ENCODE results near the gene GRIA1. TPM values are rescaled to one million over a fixed set of nuclear protein-coding genes. Genes with fewer than 3 reads are reported as not detected.

GRIA1 gene
- total RNA-seq, 1 donor from 2014 or later, result not detected

DNA sequence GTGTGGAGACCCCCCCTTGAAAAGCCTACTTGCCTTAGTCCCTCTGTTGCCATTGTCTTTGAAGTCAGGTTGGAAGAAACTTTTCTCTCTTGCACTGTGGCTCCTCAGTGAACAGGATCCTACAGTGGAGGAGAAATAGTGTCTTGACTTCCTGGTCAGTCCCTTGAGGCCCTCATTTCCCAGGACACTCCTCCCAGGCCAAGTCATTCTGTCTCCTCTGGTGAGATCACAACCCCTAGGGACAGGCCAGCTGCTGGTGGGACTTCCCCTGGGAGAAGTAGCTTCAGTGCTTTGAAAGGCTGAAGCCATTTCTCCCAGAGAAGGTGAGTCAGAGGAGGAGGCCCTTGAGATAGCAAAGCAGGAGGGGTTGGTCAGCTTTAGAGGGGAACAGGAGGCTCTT lies 10.1 kb upstream of the GRIA1 start:
- intact Hi-C loops (cut with micrococcal nuclease), result no loop called here
- DNase-seq, result no peak
- H3K4me1 Mint-ChIP-seq, result no peaks in the 10 kb centered on the region

DNA sequence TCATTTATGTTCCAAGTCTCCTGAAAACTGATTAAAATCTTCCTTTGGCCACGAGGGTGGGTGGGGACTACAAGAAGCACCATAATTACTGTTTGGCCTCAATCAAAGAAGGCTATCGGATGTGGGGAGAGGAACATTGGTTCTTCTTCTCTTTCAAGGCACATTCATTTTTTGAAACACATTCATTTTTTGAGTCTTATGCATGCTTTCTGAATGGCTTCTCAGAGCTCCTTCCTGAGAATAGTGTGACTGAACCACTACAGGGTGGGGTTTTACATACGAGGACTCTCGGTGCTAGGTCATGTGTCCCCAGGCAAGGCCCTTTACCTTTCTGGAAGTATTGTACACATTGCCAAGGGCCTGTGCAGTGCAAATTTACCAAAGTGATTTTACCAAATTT lies 7.0 kb upstream of the GRIA1 start:
- Mint-ChIP-seq H3K27me3 (peaks cover 3% of the 10 kb centered on the region), H3K4me1 (no peaks in the 10 kb centered on the region), H3K9me3 (no peaks in the 10 kb centered on the region), H3K4me3 (no peak overlapping the region), H3K36me3 (ENCODE audit: low read depth) (no peaks in the 10 kb centered on the region), H3K27ac (no peak overlapping the region)
- DNase-seq, result no peak
- intact Hi-C loops (cut with micrococcal nuclease), result no loop called here

More for the DNA sequence above, 10.1 kb upstream of the GRIA1 start:
- H3K4me3 Mint-ChIP-seq, result no peak overlapping the region
- no peaks in the 10 kb centered on the region for H3K36me3 Mint-ChIP-seq (ENCODE audit: low read depth)
- no peak overlapping the region for H3K27ac Mint-ChIP-seq
- no peaks in the 10 kb centered on the region for H3K9me3 Mint-ChIP-seq
- no peaks in the 10 kb centered on the region for H3K27me3 Mint-ChIP-seq

DNA sequence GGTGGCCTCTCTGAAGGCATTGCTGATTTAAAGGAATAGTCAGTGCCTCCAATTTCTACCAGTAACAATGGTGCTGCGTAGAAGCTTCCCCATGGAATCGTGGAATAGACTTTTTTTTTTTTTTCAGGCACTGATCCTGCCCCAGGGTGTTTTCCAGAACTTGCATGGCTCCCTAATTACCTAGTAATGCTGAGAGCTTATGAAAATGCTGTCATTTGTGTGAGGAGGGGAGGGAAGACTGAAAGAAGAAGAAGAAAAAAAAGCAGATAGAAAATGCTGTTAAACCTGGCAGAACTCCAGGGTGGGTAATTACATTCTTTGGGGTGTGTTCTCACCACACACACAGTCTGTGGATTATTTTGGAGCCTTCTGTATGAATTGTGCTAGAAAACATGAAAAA lies 4.8 kb upstream of the GRIA1 start:
- Mint-ChIP-seq H3K4me1 (no peaks in the 10 kb centered on the region), H3K9me3 (no peaks in the 10 kb centered on the region)
- intact Hi-C loops (cut with micrococcal nuclease), result no loop called here

DNA sequence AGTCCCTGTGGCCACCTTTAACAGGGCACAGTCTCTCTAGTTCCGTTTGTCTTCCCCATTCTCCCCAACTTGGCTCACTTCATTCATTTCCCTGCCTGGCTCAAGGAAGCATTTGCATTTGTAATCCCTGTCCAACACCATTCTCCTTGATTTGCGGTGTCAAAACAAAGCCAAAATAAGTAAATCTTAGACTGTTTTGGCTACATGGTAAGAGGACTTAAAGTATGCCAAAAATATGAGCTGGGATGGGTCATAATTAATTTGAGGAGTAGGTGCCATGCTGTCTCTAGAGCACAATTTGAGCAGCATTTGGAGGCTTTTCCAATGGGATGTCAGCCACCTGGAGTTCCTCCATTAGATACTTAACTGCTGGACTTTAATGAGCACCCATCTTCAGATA lies 3.7 kb upstream of the GRIA1 start:
- H3K27me3 Mint-ChIP-seq, result peaks cover 23% of the 10 kb centered on the region
- intact Hi-C loops (cut with micrococcal nuclease), result no loop called here
- DNase-seq, result no peak
- no peak overlapping the region for H3K4me3 Mint-ChIP-seq
- H3K36me3 Mint-ChIP-seq (ENCODE audit: low read depth), result no peaks in the 10 kb centered on the region
- H3K9me3 Mint-ChIP-seq, result no peaks in the 10 kb centered on the region
- no peaks in the 10 kb centered on the region for H3K4me1 Mint-ChIP-seq
- H3K27ac Mint-ChIP-seq, result no peak overlapping the region

More for the DNA sequence above, 4.8 kb upstream of the GRIA1 start:
- no peak overlapping the region for H3K27ac Mint-ChIP-seq
- no peak overlapping the region for H3K4me3 Mint-ChIP-seq
- no peaks in the 10 kb centered on the region for H3K36me3 Mint-ChIP-seq (ENCODE audit: low read depth)
- H3K27me3 Mint-ChIP-seq, result peaks cover 12% of the 10 kb centered on the region
- no peak for DNase-seq

DNA sequence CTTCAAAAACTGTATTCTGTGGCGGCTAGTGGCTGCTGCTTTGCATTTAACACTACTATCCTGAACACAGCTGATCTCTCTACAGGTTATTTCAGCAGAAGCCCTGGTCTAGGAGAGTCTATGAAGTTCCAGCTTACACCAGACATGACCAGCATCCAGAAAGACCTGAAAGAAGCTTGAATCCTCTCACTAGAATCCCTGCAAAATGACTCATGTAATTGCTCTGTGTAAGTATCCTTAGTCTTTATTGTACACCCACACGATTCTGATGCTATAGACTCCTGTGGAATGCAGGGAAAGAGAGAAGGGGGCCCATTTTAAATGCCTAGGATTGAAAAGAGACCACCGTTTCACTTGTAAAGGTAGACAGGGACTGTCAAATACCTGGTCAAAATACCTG lies 859 bp upstream of the GRIA1 start:
- H3K27ac Mint-ChIP-seq, result no peak overlapping the region
- peaks cover 28% of the 10 kb centered on the region for H3K27me3 Mint-ChIP-seq
- intact Hi-C loops (cut with micrococcal nuclease), result no loop called here
- no peak for DNase-seq
- no peaks in the 10 kb centered on the region for H3K9me3 Mint-ChIP-seq
- H3K4me3 Mint-ChIP-seq, result no peak overlapping the region
- no peaks in the 10 kb centered on the region for H3K4me1 Mint-ChIP-seq
- H3K36me3 Mint-ChIP-seq (ENCODE audit: low read depth), result no peaks in the 10 kb centered on the region

DNA sequence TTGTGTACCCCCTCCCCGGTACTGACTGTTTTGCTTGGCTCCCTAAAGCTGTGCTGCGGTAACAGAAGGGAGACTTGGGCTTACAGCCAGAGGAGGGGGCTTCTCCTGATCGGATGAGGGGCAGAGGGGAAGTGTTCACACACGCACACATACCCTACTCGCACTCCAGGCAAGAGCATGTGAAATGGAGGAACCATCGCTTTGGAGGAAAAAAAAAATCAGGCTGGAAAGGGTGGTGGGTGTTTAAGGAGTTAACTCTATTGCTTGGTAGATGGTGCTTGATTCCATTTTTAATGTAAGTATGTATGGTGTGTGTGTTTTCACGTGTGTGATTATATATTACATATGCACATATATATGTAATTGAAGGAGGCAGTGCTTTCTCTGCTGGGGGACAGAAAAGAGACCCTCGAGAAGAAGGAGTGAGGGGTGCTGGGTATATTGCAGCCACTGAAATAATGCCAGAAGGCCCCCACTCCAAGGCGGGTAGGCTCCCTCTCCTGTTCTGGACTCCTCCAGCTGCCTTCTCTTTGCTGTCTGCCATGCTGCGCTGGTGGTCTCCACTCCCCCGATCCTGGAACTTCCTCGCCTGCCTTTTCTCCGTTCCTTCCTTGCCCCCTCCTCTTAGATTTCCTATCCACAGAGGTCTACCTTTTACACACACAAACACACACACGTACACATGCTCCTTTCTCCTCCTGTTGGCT lies 721 bp downstream of the GRIA1 start:
- Mint-ChIP-seq H3K36me3 (ENCODE audit: low read depth) (no peaks in the 10 kb centered on the region), H3K27ac (no peak overlapping the region), H3K9me3 (no peaks in the 10 kb centered on the region), H3K4me1 (no peaks in the 10 kb centered on the region), H3K4me3 (no peak overlapping the region), H3K27me3 (peaks cover 28% of the 10 kb centered on the region)
- intact Hi-C loops (cut with micrococcal nuclease), result no loop called here
- no peak for DNase-seq

DNA sequence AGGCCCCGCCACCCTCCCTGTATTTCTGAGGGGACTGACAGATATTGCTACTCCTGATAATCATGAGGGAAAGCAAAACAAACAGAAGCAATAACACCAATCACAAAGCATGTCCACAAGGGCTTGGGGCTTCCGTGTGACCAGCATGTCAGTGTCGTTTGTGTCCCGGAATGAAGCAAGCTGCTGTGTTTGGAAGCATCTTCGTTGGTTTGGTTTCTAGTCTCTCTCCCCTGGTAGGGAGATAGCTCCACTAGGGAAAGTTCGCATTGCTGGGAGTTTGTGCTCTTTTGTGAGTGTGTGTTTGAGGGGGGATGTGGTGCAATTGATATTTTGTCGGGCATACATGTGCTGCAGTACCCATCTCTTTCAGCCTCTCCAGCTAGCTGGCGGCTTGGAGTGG lies 1.4 kb downstream of the GRIA1 start:
- no peaks in the 10 kb centered on the region for H3K9me3 Mint-ChIP-seq
- peaks cover 28% of the 10 kb centered on the region for H3K27me3 Mint-ChIP-seq
- H3K4me3 Mint-ChIP-seq, result no peak overlapping the region
- H3K4me1 Mint-ChIP-seq, result no peaks in the 10 kb centered on the region
- DNase-seq, result no peak
- no peak overlapping the region for H3K27ac Mint-ChIP-seq
- H3K36me3 Mint-ChIP-seq (ENCODE audit: low read depth), result no peaks in the 10 kb centered on the region
- intact Hi-C loops (cut with micrococcal nuclease), result no loop called here

DNA sequence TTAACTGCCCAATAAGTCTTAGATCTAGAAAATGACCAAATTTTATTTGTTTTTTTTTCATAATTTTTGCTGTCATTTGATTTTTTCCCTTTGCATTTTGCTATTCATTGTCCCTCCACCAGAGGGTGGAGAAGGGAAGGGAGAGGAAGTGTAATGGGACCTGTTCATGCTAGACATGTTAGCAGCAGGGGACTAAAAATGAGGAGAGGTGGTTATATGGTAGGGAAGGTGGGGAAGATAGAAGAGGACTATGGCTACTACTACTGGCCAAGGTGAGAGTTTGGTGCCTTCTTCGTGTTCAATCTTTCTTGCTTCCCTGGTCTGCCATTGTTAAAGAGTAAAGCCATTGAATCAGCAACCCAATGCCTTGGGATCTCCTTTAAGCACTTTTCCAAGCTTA lies 6.4 kb downstream of the GRIA1 start:
- Mint-ChIP-seq H3K27me3 (peaks cover 5% of the 10 kb centered on the region), H3K9me3 (no peaks in the 10 kb centered on the region), H3K4me1 (no peaks in the 10 kb centered on the region), H3K27ac (no peak overlapping the region), H3K4me3 (no peak overlapping the region), H3K36me3 (ENCODE audit: low read depth) (no peaks in the 10 kb centered on the region)
- no peak for DNase-seq
- intact Hi-C loops (cut with micrococcal nuclease), result no loop called here

DNA sequence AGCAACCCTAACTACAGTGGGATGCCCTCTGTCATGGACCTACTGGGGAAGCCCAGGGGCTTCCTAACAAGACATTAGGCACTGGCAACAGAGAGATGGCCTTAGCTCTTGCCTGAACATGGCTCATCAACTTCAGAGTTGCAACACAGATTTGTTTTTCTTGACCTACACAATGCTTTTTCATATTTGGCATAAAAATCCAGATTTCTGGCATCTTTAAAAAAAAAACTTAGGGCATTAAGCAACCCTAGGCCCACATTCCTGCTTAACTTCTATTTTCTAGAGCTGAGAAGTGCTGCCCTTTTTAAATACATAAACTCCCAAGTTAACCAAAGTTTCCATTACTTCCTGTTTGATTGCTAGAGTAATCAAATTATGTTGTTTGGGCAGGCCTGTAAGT lies 8.0 kb downstream of the GRIA1 start:
- no peaks in the 10 kb centered on the region for H3K9me3 Mint-ChIP-seq
- no peaks in the 10 kb centered on the region for H3K4me1 Mint-ChIP-seq
- DNase-seq, result no peak
- no peak overlapping the region for H3K4me3 Mint-ChIP-seq
- no peaks in the 10 kb centered on the region for H3K36me3 Mint-ChIP-seq (ENCODE audit: low read depth)
- no peak overlapping the region for H3K27ac Mint-ChIP-seq
- intact Hi-C loops (cut with micrococcal nuclease), result no loop called here
- no peaks in the 10 kb centered on the region for H3K27me3 Mint-ChIP-seq

DNA sequence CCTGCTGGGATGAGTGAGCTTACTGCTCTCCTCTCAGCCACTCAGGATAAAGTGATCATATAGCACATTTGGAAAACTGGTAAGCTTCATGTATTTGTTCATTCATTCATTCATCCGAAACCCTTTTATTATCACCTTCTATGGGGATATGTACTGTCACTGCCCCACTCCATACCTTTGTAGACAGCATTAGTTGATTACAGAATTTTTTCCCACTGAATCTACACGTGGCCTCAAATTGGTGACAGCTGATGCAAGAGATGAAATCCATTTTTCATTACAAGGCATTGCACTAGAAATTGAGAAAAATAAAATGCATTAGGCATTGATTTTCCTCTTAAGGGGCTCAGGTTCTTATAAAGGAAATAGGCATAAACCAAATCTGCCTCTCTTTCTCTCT lies 9.7 kb downstream of the GRIA1 start:
- H3K36me3 Mint-ChIP-seq (ENCODE audit: low read depth), result no peaks in the 10 kb centered on the region
- intact Hi-C loops (cut with micrococcal nuclease), result no loop called here
- H3K27me3 Mint-ChIP-seq, result no peaks in the 10 kb centered on the region
- H3K4me1 Mint-ChIP-seq, result no peaks in the 10 kb centered on the region
- no peak for DNase-seq
- H3K9me3 Mint-ChIP-seq, result no peaks in the 10 kb centered on the region
- H3K4me3 Mint-ChIP-seq, result no peak overlapping the region
- H3K27ac Mint-ChIP-seq, result no peak overlapping the region

DNA sequence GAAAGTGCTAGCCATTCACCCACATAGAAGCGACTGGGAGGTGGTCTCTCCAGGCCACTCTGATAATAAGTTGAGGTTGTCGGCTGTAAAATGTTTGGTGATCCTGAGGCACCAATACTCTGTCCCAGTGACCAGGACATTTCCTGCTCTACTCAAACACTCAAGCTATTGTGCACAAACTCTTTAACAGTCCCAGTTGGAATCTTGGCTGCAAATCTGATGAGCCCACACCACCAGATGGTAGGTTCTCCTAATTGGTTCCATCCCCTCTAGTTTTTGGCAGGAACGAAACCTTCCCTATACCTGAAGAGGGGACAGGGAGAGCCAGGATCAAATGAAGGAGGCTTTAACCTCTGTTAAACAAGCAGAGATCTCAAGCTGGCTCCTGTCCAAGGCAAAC lies 14.3 kb downstream of the GRIA1 start:
- DNase-seq, result no peak
- Mint-ChIP-seq H3K36me3 (ENCODE audit: low read depth) (no peaks in the 10 kb centered on the region), H3K27me3 (no peaks in the 10 kb centered on the region), H3K9me3 (no peaks in the 10 kb centered on the region), H3K4me1 (no peaks in the 10 kb centered on the region), H3K4me3 (no peak overlapping the region), H3K27ac (no peak overlapping the region)
- intact Hi-C loops (cut with micrococcal nuclease), result no loop called here

DNA sequence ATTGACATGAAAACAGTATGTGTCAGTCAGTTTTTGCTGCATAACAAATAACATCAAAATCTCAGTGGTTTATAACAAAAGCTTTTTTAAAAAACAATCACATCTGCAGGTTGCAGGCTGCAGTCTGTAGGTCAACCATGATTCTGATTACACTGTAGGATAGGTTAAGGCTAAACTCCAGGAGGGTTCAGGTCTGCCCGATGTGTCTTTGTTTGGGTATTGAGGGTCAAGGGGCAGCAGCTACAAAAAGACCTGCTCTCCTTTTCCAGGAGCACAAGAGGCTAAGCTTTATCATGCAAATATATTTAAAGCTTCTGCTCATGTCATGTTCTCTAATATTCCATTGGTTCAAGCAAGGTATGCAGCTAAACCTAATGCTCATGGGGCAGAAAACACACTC lies 18.2 kb downstream of the GRIA1 start:
- Mint-ChIP-seq H3K4me3 (no peak overlapping the region), H3K27ac (no peak overlapping the region), H3K4me1 (no peaks in the 10 kb centered on the region), H3K36me3 (ENCODE audit: low read depth) (no peaks in the 10 kb centered on the region), H3K9me3 (no peaks in the 10 kb centered on the region), H3K27me3 (no peaks in the 10 kb centered on the region)
- intact Hi-C loops (cut with micrococcal nuclease), result no loop called here
- no peak for DNase-seq

DNA sequence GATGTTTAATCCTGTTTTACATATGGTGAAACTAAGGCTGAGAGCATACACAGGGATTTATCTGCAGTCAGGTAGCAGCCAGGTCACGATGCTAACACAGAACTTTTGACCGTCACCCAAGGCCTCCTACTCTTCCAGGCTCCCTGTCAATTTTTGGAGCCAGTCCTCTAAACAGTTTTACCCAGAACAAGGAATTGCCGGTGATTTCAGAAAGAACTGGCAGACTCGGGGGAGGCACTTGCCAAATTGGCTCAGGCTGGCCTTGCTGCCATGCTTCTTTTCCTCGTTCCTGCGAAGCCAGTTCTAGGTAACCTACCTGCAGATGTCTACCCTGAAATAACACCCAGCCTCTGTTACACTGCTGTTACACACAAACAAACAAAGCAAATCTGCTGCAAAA lies 21.2 kb downstream of the GRIA1 start:
- Mint-ChIP-seq H3K9me3 (no peaks in the 10 kb centered on the region), H3K4me1 (no peaks in the 10 kb centered on the region), H3K27ac (no peak overlapping the region), H3K36me3 (ENCODE audit: low read depth) (no peaks in the 10 kb centered on the region), H3K4me3 (no peak overlapping the region), H3K27me3 (no peaks in the 10 kb centered on the region)
- DNase-seq, result no peak
- intact Hi-C loops (cut with micrococcal nuclease), result no loop called here

DNA sequence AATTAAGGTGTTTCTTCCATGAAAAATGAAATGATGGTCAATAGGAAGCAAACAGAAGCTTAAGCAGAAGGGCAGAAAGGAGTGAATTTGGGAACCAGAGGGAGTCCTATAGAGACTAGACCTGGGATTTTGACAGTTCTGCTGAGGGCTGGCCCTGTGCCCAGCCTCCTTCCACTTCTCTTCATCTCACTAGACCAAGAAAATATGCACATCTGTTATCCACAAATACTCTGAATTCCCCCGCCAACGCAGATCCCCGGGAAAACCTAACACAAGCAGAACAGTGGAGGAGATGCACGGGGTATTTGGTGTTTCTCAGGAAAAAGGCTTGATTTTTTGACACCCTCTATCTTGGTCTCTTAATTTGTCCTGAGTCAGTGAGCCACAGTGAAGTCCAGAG lies 22.7 kb downstream of the GRIA1 start:
- Mint-ChIP-seq H3K36me3 (ENCODE audit: low read depth) (no peaks in the 10 kb centered on the region), H3K27ac (no peak overlapping the region), H3K4me1 (no peaks in the 10 kb centered on the region), H3K27me3 (no peaks in the 10 kb centered on the region), H3K4me3 (no peak overlapping the region), H3K9me3 (no peaks in the 10 kb centered on the region)
- intact Hi-C loops (cut with micrococcal nuclease), result no loop called here
- DNase-seq, result no peak

DNA sequence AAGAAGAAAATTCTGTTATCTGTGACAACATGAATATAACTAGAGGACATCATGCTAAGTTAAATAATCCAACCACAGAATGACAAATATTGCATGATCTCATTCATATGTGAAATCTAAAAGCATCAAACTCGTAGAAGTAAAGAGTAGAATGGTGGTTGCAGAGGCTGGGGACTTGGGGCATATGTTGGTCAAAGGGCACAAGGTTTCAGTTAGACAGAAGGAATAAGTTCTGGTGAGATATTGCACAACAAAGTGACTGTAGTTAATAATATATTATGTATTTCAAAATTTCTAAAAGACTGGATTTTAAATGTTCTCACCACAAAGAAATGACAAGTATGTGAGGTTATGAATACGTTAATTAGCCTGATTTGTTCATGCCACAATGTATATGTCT lies 24.8 kb downstream of the GRIA1 start:
- no peaks in the 10 kb centered on the region for H3K9me3 Mint-ChIP-seq
- no peaks in the 10 kb centered on the region for H3K27me3 Mint-ChIP-seq
- no peak overlapping the region for H3K4me3 Mint-ChIP-seq
- H3K36me3 Mint-ChIP-seq (ENCODE audit: low read depth), result no peaks in the 10 kb centered on the region
- DNase-seq, result no peak
- intact Hi-C loops (cut with micrococcal nuclease), result no loop called here
- no peaks in the 10 kb centered on the region for H3K4me1 Mint-ChIP-seq
- H3K27ac Mint-ChIP-seq, result no peak overlapping the region

Measured in activated CD4-positive, alpha-beta T cell treated with anti-CD3 and anti-CD28 coated beads, Interleukin-2, amount 10 ng/mL, durations not matched to agents 24 days and 14 days (primary cell).